ENCODE results near the gene ATP9B. TPM values are rescaled to one million over a fixed set of nuclear protein-coding genes. Genes with fewer than 3 reads are reported as not detected.
"Not testable (repeated sequence)": the region's sequence is repeated elsewhere in the genome, so short reads cannot be mapped to it uniquely, and the experiment has no call there.

The ATP9B gene
- total RNA-seq, 1 donor: 29.3 TPM

GRCh38 chr18:79278896-79279295, 209.7 kb downstream of the ATP9B start:
- Histone ChIP-seq H3K79me2 (ENCODE audit: insufficient read depth, low read length) (no peaks in the 10 kb centered on the region), H3K36me3 (ENCODE audit: insufficient read depth, low read length) (peaks cover under 1% of the 10 kb centered on the region), H3K27me3 (ENCODE audit: insufficient read depth, low read length) (no peaks in the 10 kb centered on the region), H2AFZ (ENCODE audit: low read length) (no peak overlapping the region), H3K4me3 (ENCODE audit: insufficient read depth, low read length) (no peak overlapping the region), H4K20me1 (ENCODE audit: insufficient read depth, low read length) (no peaks in the 10 kb centered on the region), H3K9me3 (ENCODE audit: low read depth, low read length) (no peaks in the 10 kb centered on the region), H3K27ac (ENCODE audit: low read depth, low read length) (no peak overlapping the region), H3K4me2 (ENCODE audit: insufficient read depth, low read length) (no peak overlapping the region), H3K4me1 (ENCODE audit: insufficient read depth, low read length) (no peaks in the 10 kb centered on the region)
- no peak for DNase-seq (ENCODE audit: insufficient read length, low spot score, missing footprints)
- TF ChIP-seq CTCF (IDR thresholded peaks at IDR 0.05; ENCODE audit: extremely low read depth, low read depth, low read length): no peak

DNA sequence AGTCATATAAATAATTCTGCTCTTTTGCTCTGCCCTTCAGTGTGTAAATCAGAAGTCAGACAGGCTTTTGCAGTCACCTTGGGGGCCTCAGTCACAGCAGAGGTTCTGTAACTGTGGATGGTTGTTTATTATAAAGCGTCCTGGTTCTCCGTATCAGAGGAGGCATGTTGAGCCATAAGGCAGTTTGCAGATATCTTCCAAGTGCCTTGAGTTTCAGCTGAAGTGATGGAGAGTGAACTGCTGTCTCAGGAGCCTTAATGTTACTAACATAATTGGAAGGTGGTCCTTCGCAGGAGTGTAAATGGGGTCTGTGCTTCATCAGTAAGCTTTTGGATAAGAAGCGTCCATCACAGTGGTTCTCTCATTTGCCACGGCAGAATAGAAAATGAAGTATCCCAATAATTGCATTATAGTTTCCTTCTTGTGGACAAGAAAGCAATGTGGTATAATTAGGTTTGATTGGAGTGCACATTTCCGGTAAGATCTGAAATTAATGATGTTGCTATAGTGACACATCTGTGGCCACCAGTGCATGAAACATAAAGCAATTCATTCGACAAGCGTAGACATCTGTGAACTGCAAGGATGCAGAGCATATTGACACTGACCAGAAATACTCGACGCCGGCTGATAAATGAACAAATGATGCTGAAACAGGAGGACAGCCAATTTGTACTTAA, 214.1 kb downstream of the ATP9B start:
- no peak overlapping the region for H3K27ac ChIP-seq (ENCODE audit: low read depth, low read length)
- TF ChIP-seq CTCF (IDR thresholded peaks at IDR 0.05; ENCODE audit: extremely low read depth, low read depth, low read length): no peak
- H3K27me3 ChIP-seq (ENCODE audit: insufficient read depth, low read length): no peaks in the 10 kb centered on the region
- no peaks in the 10 kb centered on the region for H3K4me1 ChIP-seq (ENCODE audit: insufficient read depth, low read length)
- H3K36me3 ChIP-seq (ENCODE audit: insufficient read depth, low read length): peaks cover 2% of the 10 kb centered on the region
- H3K9me3 ChIP-seq (ENCODE audit: low read depth, low read length): no peaks in the 10 kb centered on the region
- no peak overlapping the region for H3K4me2 ChIP-seq (ENCODE audit: insufficient read depth, low read length)
- H3K79me2 ChIP-seq (ENCODE audit: insufficient read depth, low read length): no peaks in the 10 kb centered on the region
- no peak for DNase-seq (ENCODE audit: insufficient read length, low spot score, missing footprints)
- H4K20me1 ChIP-seq (ENCODE audit: insufficient read depth, low read length): no peaks in the 10 kb centered on the region
- no peak overlapping the region for H2AFZ ChIP-seq (ENCODE audit: low read length)
- no peak overlapping the region for H3K4me3 ChIP-seq (ENCODE audit: insufficient read depth, low read length)

GRCh38 chr18:79283929-79284328, 214.7 kb downstream of the ATP9B start:
- Histone ChIP-seq H4K20me1 (ENCODE audit: insufficient read depth, low read length) (no peaks in the 10 kb centered on the region), H3K27ac (ENCODE audit: low read depth, low read length) (no peak overlapping the region), H3K36me3 (ENCODE audit: insufficient read depth, low read length) (peaks cover 2% of the 10 kb centered on the region), H3K4me3 (ENCODE audit: insufficient read depth, low read length) (no peak overlapping the region), H3K9me3 (ENCODE audit: low read depth, low read length) (no peaks in the 10 kb centered on the region), H3K79me2 (ENCODE audit: insufficient read depth, low read length) (no peaks in the 10 kb centered on the region), H3K4me2 (ENCODE audit: insufficient read depth, low read length) (no peak overlapping the region), H3K27me3 (ENCODE audit: insufficient read depth, low read length) (no peaks in the 10 kb centered on the region), H3K4me1 (ENCODE audit: insufficient read depth, low read length) (no peaks in the 10 kb centered on the region), H2AFZ (ENCODE audit: low read length) (no peak overlapping the region)
- no peak for TF ChIP-seq CTCF (IDR thresholded peaks at IDR 0.05; ENCODE audit: extremely low read depth, low read depth, low read length)
- no peak for DNase-seq (ENCODE audit: insufficient read length, low spot score, missing footprints)

DNA sequence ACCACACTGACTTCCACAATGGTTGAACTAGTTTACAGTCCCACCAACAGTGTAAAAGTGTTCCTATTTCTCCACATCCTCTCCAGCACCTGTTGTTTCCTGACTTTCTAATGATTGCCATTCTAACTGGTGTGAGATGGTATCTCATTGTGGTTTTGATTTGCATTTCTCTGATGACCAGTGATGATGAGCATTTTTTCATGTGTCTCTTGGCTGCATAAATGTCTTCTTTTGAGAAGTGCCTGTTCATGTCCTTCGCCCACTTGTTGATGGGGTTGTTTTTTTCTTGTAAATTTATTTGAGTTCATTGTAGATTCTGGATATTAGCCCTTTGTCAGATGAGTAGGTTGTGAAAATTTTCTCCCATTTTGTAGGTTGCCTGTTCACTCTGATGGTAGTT, 216.0 kb downstream of the ATP9B start:
- H3K27me3 ChIP-seq (ENCODE audit: insufficient read depth, low read length); DNase-seq (ENCODE audit: insufficient read length, low spot score, missing footprints); H3K36me3 ChIP-seq (ENCODE audit: insufficient read depth, low read length); H3K4me3 ChIP-seq (ENCODE audit: insufficient read depth, low read length); H2AFZ ChIP-seq (ENCODE audit: low read length); H3K27ac ChIP-seq (ENCODE audit: low read depth, low read length); H3K79me2 ChIP-seq (ENCODE audit: insufficient read depth, low read length); H4K20me1 ChIP-seq (ENCODE audit: insufficient read depth, low read length); H3K4me2 ChIP-seq (ENCODE audit: insufficient read depth, low read length); H3K4me1 ChIP-seq (ENCODE audit: insufficient read depth, low read length); H3K9me3 ChIP-seq (ENCODE audit: low read depth, low read length): not testable (repeated sequence)

GRCh38 chr18:79290409-79290808, 221.2 kb downstream of the ATP9B start:
- H4K20me1 ChIP-seq (ENCODE audit: insufficient read depth, low read length); H3K4me3 ChIP-seq (ENCODE audit: insufficient read depth, low read length); H3K36me3 ChIP-seq (ENCODE audit: insufficient read depth, low read length); H3K9me3 ChIP-seq (ENCODE audit: low read depth, low read length); H3K4me2 ChIP-seq (ENCODE audit: insufficient read depth, low read length); H3K27ac ChIP-seq (ENCODE audit: low read depth, low read length); H3K79me2 ChIP-seq (ENCODE audit: insufficient read depth, low read length); H3K4me1 ChIP-seq (ENCODE audit: insufficient read depth, low read length); DNase-seq (ENCODE audit: insufficient read length, low spot score, missing footprints); H3K27me3 ChIP-seq (ENCODE audit: insufficient read depth, low read length); H2AFZ ChIP-seq (ENCODE audit: low read length): not testable (repeated sequence)

Measured in osteoblast (primary cell).